Measurements from ENCODE around the gene GRIN3A.

Gene GRIN3A

GRCh38 chr9:101675341-101675740 is 63.1 kb downstream of the GRIN3A start:
- Histone ChIP-seq H4K20me1 (ENCODE audit: insufficient read depth, low read length, poor library complexity, severe bottlenecking) (no peaks in the 10 kb centered on the region), H3K4me3 (ENCODE audit: low read length, poor library complexity, severe bottlenecking) (no peak overlapping the region), H2AFZ (ENCODE audit: low read length) (no peak overlapping the region), H3K36me3 (ENCODE audit: insufficient read depth, low read length) (no peaks in the 10 kb centered on the region), H3K9me3 (ENCODE audit: insufficient read depth, low read depth, low read length) (no peaks in the 10 kb centered on the region), H3F3A (ENCODE audit: low read depth) (no peaks in the 10 kb centered on the region), H3K4me2 (ENCODE audit: low read depth, low read length, poor library complexity, severe bottlenecking) (no peak overlapping the region), H3K9me2 (replicated peaks; ENCODE audit: low read depth, low read length) (no peaks in the 10 kb centered on the region), H3K9ac (ENCODE audit: low read depth, low read length, poor library complexity, severe bottlenecking) (no peak overlapping the region), H3K4me1 (ENCODE audit: insufficient read depth, low read length, poor library complexity, severe bottlenecking) (no peaks in the 10 kb centered on the region), H3K27me3 (ENCODE audit: insufficient read depth, low read length, poor library complexity, severe bottlenecking) (no peaks in the 10 kb centered on the region), H3K79me2 (ENCODE audit: insufficient read depth, low read length) (no peaks in the 10 kb centered on the region)
- TF ChIP-seq EZH2phosphoT487 (IDR thresholded peaks at IDR 0.05; ENCODE audit: borderline replicate concordance), result no peak
- TF ChIP-seq CTCF (conservative IDR thresholded peaks at IDR 0.05; ENCODE audit: low read length), result no peak

- TF ChIP-seq CTCF (conservative IDR thresholded peaks at IDR 0.05; ENCODE audit: low read length) (no peak), EZH2phosphoT487 (IDR thresholded peaks at IDR 0.05; ENCODE audit: borderline replicate concordance) (no peak)
- no peaks in the 10 kb centered on the region for H3F3A ChIP-seq (ENCODE audit: low read depth)
- H3K27me3 ChIP-seq (ENCODE audit: insufficient read depth, low read length, poor library complexity, severe bottlenecking), result no peaks in the 10 kb centered on the region
- H3K79me2 ChIP-seq (ENCODE audit: insufficient read depth, low read length), result no peaks in the 10 kb centered on the region
- no peaks in the 10 kb centered on the region for H3K36me3 ChIP-seq (ENCODE audit: insufficient read depth, low read length)
- no peak overlapping the region for H3K9ac ChIP-seq (ENCODE audit: low read depth, low read length, poor library complexity, severe bottlenecking)
- no peak overlapping the region for H3K4me2 ChIP-seq (ENCODE audit: low read depth, low read length, poor library complexity, severe bottlenecking)
- no peaks in the 10 kb centered on the region for H3K9me3 ChIP-seq (ENCODE audit: insufficient read depth, low read depth, low read length)
- no peaks in the 10 kb centered on the region for H3K4me1 ChIP-seq (ENCODE audit: insufficient read depth, low read length, poor library complexity, severe bottlenecking)
- H3K4me3 ChIP-seq (ENCODE audit: low read length, poor library complexity, severe bottlenecking), result no peak overlapping the region
- H4K20me1 ChIP-seq (ENCODE audit: insufficient read depth, low read length, poor library complexity, severe bottlenecking), result no peaks in the 10 kb centered on the region
- no peaks in the 10 kb centered on the region for H3K9me2 ChIP-seq (replicated peaks; ENCODE audit: low read depth, low read length)
- H2AFZ ChIP-seq (ENCODE audit: low read length), result no peak overlapping the region
These were observed 64.3 kb downstream of the GRIN3A start for GRCh38 chr9:101674165-101674564.

GRCh38 chr9:101673642-101674041 is 64.8 kb downstream of the GRIN3A start:
- TF ChIP-seq CTCF (conservative IDR thresholded peaks at IDR 0.05; ENCODE audit: low read length) (no peak), EZH2phosphoT487 (IDR thresholded peaks at IDR 0.05; ENCODE audit: borderline replicate concordance) (no peak)
- Histone ChIP-seq H3K4me2 (ENCODE audit: low read depth, low read length, poor library complexity, severe bottlenecking) (no peak overlapping the region), H3K4me1 (ENCODE audit: insufficient read depth, low read length, poor library complexity, severe bottlenecking) (no peaks in the 10 kb centered on the region), H4K20me1 (ENCODE audit: insufficient read depth, low read length, poor library complexity, severe bottlenecking) (no peaks in the 10 kb centered on the region), H3K9me2 (replicated peaks; ENCODE audit: low read depth, low read length) (no peaks in the 10 kb centered on the region), H3K36me3 (ENCODE audit: insufficient read depth, low read length) (no peaks in the 10 kb centered on the region), H3K4me3 (ENCODE audit: low read length, poor library complexity, severe bottlenecking) (no peak overlapping the region), H3K79me2 (ENCODE audit: insufficient read depth, low read length) (no peaks in the 10 kb centered on the region), H3K27me3 (ENCODE audit: insufficient read depth, low read length, poor library complexity, severe bottlenecking) (no peaks in the 10 kb centered on the region), H3K9me3 (ENCODE audit: insufficient read depth, low read depth, low read length) (no peaks in the 10 kb centered on the region), H2AFZ (ENCODE audit: low read length) (no peak overlapping the region), H3K9ac (ENCODE audit: low read depth, low read length, poor library complexity, severe bottlenecking) (no peak overlapping the region), H3F3A (ENCODE audit: low read depth) (no peaks in the 10 kb centered on the region)

Measured in Loucy (cell line).